HG02885 (cell line): ENCODE results near the gene MRPL2.

ENCODE experiments used
- ATAC-seq: cut with Tn5 transposase; IDR thresholded peaks from one replicate; pipeline ENCODE4 v1.9.1; 2021; ENCODE audit warnings: mild to moderate bottlenecking; ENCODE audit not compliant: unreplicated experiment, poor library complexity

The MRPL2 gene

GRCh38 chr6:43059168-43060033, at the start of gene MRPL2, which contains the start of gene KLC4:
Gene MRPL2, minus strand, starts transcription at chr6:43059434. Its CDS starts 53 bp downstream, at chr6:43059381.
Gene KLC4, plus strand, starts transcription at chr6:43059631. Its CDS starts 1,705 bp downstream, at chr6:43061336.
- peak; percentile 91 for ATAC-seq

GRCh38 chr6:43107344-43108062, 48.3 kb upstream of the MRPL2 start:
- no peak for ATAC-seq

DNA sequence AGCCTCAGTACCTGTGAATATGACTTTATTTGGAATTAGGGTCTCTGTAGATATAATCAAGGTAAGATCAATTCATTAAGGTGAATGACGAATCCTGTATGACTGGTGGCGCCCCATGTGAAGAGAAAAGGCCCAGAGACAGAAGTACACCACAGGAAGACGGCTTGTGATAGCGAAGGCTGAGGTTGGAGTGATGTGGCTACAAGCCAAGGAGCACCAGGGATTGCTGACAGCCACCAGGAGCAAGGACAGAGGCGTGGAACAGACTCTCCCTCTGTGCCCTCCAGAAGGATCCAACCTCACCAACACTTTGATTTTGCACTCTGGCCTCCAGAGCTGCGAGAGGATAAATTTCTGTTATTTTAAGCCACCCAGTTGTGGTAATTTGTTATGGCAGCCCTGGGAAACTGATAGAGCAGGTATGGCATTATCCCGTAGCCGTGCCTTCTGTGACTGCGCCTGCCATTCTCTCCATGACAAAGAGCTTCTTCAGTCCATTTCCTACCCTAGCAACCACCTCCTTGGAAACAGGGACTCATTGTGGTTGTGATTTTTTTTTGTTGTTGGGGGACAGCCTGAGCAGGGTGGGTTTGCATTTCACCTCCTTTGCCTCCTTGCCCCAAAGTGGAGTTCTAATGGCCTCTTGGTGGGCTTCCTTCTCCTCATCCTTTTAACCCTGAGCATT, 46.4 kb upstream of the MRPL2 start:
- no peak for ATAC-seq

GRCh38 chr6:43103253-43103876, 44.1 kb upstream of the MRPL2 start:
- ATAC-seq = no peak

GRCh38 chr6:43101497-43101896, 42.3 kb upstream of the MRPL2 start:
- ATAC-seq = no peak

DNA sequence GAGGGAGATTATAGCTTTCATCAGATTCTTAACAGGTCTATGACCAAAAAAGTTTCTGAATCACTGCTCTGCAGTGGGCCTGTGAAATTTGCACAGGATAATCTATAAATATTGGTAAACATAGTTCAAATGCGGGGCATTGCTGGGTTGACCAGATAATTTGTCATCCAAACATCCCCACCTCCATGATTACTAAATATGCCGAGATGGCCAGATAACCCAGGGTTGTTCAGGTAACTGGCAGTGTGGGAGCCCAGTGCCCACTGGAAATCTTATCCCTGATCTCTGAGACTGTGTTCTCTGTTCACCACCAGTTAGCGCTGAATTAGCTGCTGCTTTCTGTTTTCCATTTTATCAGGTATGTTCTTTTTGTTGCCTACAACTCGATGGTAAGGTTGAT, 38.3 kb upstream of the MRPL2 start:
- no peak for ATAC-seq

- ATAC-seq = no peak
These were observed 37.9 kb upstream of the MRPL2 start for GRCh38 chr6:43097098-43097489.

DNA sequence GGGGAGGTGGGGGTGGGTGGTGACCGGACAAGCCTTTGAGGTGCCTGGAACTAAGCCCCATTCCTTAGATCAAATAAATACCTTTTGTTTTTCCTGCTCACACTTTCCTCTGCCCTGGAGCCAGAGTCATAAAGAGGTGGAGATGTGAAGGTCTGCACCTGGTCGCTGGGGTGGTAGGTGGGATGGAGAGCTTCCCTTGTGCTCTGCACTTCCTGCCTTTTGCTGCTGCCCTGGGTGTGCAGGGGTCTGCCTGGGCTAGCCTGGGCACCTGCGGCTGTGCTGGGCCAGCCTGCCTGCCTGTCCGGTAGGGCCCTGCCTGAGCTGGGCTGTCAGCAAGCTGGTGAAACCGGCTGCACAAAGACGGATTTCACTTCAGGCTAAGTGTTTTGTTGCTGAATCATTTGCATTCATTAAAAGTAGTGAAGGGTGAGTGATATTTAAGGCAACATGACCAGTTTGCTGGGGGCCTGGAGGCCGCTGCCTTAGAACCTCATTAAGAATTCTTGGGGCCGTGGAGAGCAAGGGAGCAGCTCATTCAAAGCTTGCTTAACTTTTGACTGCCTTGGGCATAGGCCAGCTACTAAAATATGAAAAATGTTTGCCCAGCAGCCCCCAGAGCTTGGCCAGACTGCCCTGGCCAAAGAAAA, 37.3 kb upstream of the MRPL2 start:
- no peak for ATAC-seq

DNA sequence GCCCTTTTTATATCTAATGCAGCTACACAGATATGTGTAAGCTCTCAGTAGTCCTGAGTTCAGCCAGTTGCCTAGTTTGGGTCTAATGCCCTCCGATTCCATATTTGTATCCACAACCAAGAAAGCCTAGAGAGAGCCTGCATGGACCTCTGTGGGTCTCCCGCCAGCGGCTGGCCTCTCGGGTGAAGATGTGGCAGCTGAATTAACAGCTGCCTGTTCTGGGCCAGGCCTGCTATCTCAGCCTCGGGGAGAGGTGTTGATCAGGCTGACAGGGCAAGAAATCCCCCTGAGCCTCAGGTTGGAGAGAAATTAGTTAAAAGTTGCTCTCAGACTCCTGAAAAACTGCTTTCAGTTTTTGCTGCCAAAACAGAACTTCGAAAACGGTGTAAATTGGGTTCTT, 36.7 kb upstream of the MRPL2 start:
- ATAC-seq = no peak

GRCh38 chr6:43093436-43094289, 34.4 kb upstream of the MRPL2 start:
- ATAC-seq = no peak

- ATAC-seq = no peak
These were observed 33.4 kb upstream of the MRPL2 start for GRCh38 chr6:43092635-43093034.

DNA sequence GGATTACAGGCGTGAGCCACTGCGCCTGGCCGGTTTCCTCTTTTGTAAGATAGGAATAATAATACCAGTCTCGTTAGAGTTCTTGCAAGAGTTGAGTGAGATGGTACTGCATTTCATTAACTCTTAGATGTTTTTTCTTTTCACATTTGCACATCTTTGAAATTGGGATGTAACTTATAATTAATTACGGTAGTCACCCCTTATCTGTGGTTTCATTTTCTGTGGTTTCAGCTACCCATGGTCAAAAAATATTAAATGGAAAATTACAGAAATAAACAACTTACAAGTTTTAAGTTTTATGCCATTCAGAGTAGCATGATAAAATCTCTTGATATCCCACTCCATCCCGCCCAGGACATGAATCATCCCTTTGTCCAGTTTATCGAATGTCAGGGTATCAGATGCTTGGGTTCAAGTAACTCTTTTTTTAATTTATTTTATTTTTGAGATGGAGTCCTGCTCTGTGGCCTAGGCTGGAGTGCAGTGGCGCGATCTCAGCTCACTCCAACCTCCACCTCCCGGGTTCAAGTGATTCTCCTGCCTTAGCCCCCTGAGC, 32.3 kb upstream of the MRPL2 start:
- ATAC-seq = no peak

DNA sequence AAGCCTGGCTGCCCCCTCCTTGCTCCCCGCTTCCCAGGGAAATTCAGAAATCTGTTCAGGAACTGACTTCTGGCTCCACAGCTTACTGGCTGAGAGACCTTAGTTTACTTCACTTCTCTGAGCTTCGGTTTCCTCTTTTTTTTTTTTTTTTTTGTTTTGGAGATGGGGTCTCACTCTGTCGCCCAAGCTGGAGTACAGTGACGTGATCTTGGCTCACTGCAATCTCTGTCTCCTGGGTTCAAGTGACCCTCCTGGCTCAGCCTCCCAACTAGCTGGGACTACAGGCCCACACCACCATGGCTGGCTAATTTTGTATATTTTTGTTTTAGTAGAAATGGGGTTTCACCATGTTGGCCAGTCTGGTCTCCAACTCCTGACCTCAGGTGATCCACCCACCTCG, 31.8 kb upstream of the MRPL2 start:
- no peak for ATAC-seq

GRCh38 chr6:43090559-43090956, 31.3 kb upstream of the MRPL2 start:
- no peak for ATAC-seq

- ATAC-seq = no peak
These were observed 30.8 kb upstream of the MRPL2 start for GRCh38 chr6:43089874-43090558.

DNA sequence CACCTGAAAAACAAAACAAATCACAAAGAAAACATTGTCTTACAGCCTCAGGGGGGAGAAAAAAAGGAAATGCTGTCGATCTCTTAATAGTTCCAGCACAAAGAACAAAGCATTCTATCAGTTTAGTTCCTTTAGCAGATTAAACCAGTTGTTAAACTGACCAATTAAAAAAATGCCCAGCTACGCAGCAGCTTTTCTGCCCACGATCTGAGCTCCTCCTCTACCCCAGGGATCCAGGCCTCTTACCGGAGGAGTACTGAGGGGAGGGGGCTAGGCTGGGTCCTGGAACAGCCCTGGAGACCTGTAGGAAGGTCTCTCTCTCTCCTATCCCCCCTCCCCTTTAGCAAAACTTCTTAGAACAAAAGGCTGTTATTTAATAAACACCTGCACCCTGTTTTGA, 30.2 kb upstream of the MRPL2 start:
- no peak for ATAC-seq

- no peak for ATAC-seq
These were observed 29.4 kb upstream of the MRPL2 start for GRCh38 chr6:43088654-43089056.

DNA sequence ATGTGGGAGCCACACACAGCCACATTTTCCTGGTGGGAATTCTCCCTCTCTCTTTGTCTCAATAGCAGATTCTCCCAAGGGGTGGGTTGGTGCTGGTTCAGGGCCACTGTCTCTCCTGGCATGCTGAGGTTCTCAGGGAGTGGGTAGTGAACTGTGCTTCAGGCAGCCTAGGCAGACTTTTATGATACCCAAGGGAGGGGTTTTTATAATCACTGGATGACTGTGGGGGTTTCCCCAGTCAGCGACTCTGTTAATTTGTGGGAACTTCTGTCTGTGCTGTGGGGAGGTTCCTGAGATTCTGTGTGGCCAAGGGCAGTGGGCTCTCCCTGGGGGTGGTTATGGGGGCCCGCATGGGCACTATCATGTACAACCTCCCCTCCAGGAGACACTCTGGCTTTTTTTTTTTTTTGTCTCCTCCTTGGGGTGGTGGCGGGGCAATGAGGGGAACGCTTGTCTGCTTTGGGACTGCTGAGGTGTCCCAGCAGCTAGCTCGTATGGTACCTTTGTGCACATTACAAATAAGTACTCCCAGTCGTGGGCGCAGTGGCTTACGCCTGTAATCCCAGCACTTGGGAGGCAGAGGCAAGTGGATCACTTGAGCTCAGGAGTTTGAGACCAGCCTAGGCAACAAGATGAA, 26.9 kb upstream of the MRPL2 start:
- no peak for ATAC-seq
